HG02759 (cell line): ENCODE data around the gene C2orf49.
A peak's percentile ranks its signal among the peaks of the same experiment; 100 is the strongest.

ENCODE experiments used
- ATAC-seq: cut with Tn5 transposase; IDR thresholded peaks from one replicate; pipeline ENCODE4 v1.9.1; 2021; ENCODE audit warnings: mild to moderate bottlenecking, moderate library complexity; ENCODE audit not compliant: unreplicated experiment

C2orf49 gene

DNA sequence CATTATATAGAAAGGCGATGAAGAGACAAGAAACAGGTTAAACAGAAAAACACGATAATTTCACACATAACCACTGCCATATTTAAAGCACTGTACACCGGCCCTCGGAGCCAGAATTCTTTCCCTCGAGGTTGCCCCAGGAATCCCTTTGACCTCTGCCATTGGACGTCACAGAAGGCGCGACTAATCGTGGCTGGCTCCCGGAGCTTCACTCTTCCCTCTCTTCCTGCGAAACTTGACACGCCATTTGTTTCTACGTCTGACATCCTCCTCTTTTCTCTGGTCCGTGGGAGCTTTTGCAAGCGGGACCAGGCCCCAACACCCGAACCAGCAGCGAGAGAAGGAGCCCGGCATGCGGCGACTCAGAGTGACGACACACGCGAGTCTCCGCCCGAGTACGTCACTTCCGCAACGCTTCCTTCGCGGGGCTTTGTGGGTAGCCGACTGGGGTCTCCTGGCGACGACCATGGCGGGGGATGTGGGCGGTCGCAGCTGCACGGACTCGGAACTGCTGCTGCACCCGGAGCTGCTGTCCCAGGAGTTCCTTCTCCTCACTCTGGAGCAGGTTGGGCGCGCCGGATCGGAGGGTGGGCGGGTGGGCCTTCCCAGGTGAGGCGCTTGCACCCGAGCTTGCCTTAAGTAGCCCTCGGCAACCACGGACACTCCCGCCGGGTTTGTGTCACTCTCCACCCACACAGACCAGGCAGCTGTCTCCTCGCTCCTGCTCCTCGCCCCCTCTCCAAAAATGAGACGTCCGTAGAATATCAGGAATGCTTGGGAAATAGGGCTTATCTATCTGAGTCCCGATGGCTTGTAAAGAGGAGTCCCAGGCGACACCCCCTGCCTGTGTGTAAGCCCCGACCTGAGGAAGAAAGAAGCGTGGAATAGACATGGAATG, at the start of gene C2orf49:
C2orf49 (plus strand) TSS at position 419 of the 898 bp plus-strand sequence; CDS start at position 467, 48 bp downstream.
- peak; percentile 96 for ATAC-seq

DNA sequence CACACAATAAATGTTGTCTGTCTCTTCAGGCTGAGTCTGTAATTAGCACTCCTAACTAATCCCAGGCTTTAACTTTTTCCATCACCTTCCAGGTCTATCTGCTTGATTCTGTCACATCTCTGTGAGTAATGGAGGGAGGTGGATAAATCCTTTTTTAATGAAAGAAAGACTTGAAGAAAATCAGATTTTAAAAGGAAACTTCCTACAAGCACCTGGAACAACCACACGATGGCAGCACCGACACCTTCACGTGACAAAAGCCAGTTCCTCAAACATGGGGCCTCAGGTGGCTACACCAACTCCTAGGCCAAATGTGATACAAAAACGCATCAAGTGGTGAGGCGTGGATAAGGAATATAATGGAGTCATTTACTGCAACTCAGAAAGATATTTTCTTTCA, 49.6 kb upstream of the C2orf49 start:
- no peak for ATAC-seq

DNA sequence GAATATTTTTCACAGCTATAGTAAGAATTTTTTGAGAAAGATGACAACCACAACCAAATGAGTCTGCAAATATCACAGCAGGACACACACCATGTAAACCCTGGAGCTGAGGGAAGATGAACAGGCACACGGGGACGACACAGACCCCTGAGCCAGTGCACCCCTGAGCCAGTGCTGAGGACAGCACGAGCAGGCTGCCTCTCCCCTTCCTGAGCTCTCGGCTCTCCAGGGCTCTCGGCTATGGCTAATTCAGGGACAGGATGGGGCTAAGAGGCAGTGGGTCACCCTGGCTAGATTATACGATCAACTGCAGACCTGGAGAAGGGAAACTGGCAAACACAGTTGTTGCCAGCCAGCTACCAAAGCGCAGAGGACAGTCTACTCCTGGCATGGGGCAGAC, 49.2 kb upstream of the C2orf49 start:
- no peak for ATAC-seq

DNA sequence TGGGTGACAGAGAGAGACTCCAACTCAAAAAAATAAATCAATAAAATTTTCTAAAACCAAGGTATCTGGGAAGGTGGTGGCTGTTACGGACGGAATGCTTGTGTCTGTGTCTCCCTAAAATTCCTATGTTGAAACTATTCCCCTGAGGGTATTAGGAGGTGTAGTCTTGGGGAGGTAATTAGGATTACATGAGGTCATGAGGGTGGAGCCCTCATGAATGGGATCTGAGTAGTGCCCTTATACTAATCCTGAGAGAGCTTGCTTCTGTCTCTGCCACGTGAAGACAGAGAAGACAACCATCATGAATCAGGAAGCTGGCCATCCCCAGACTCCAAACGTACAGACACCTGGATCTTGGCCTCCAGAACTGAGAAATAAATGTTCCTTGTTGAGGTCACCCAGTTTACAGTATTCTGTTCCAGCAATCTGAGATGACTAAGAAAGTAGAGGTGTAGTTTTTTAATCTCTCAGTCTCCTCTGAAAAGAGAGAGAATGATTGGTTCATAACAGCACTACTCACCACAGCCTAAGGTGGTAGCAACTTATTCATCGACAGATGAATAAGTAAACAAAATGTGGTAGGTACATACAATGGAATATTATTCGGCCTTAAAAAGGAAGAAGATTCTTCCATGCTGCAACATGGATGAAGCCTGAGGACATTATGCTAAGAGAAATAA, 46.2 kb upstream of the C2orf49 start:
- ATAC-seq: no peak

DNA sequence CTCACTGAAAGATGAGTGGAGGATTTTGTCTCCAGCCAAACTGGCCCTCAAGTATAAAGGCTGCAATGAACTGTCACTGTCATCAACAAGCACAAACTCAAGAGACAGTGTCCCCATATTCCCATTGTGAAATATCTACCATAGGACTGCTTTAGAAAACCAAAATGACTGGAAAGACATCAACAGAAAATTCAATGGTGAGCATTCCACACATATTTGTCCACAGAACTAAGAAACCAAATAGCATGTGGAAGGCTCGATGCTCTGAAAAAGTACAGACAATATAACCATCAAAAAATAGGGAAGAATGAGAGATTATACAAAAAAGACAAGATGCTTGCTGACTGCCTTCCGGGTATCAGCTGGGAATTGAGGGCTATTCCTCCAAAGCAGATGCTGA, 45.4 kb upstream of the C2orf49 start:
- no peak for ATAC-seq

DNA sequence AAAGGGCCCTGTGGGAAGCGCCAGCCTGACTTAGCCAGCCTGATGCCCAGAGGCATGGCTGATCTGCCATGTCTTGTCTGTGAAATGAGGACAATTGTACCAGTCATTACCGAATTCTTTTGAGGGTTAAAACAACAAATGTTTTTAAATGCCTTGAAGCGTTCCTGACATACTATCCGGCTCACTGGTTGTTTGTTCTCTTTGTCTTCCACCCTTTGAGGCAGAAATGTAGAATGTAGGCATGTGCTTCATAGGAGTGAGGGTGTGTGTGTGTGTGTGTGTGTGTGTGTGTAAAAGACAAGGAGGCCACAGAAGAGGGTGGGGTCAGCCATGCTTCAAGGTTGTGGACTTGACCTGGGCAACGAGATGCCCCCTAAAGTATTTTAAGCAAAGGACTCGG, 43.3 kb upstream of the C2orf49 start:
- ATAC-seq: no peak

DNA sequence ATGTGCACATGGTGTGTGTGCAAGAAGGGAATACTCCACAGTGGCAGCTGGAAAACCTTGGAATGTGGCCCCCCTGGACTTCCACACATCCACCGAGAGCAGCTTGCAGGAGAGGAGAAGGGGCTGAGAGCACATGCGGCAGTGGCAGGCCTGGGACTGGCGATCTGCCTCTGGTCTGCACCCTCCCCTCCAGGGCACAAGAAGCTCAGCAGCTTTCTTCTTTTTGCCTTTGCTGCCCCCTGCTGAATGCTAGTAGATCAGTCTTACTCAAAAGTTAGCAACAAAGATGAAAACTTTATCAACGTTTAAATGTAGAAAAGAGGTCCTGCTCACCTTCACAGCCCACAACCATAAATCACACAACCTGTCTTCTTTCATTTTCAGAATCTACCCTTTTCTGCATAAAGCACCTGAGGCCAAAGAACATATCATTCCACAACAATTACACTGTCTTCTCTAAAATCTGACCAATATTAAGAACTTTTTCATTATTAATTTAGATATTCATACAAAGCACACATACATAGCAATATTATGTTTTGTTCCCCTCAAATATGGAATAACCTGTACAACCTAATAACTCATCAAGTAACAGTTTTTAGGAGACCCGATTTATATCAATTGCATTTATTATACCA, 42.4 kb upstream of the C2orf49 start:
- no peak for ATAC-seq

DNA sequence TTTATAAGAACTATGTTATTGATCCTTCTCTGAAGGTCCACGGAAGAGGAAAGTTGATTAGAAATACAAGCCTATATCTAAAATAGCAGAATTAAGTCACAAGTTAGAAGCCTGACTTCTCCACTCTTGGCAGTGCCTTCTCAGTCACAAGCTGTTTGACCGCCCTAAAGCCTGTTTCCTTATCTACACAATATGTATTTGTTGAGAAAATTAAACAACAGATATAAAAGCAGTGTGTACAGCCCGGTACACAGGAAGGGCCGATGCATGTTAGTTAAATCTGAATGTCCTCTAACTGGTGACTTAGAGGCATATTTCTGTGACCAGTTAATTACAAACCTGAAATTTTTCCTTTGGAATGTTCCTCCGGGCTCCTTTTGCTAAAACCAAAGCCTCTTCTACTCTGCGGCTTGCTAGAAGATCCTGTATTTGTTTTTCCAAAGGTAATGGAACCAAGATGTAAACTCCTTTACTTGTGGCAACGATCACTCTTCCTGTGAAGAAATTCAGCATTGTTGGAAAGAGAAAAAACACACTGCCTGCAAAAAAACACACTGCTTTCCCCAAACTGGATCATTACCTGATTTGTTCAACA, 41.2 kb upstream of the C2orf49 start:
- no peak for ATAC-seq

DNA sequence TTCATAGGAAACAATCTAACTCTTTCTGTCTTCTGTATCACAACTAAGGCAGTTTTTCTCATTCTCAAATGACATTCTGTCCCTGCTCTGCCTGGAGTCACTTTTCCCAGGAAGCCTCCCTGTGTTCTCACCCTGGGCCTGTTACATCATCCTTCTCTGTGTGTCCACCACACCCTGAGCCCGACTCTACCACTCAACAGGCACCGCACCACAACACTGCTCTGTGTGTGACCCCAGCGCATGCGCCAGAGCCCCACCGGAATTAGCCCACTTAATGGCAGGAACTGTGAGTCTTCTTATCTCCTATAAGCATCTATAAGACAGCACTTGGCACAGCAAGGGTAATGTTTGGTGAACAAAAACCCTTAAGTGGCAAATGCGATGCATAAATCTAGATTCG, 40.1 kb upstream of the C2orf49 start:
- ATAC-seq: no peak

DNA sequence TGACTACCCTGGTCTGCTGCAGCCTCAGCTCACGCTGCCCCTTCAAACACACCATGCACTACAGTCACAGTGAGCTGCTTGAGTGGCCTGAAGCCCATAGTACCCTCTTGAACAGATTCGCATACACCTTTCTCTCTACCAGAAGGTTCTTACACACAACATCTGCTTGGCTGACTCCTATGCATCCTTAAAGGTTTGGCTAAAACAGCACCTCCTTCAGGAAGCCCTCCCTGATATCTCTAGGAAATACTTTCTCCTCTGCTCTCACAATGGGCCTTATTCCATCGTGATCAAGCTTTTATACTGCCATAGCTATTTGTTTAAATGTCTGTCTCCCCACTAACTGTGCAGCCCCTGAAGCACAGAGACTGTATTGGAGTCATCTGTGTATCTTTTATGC, 39.3 kb upstream of the C2orf49 start:
- no peak for ATAC-seq

DNA sequence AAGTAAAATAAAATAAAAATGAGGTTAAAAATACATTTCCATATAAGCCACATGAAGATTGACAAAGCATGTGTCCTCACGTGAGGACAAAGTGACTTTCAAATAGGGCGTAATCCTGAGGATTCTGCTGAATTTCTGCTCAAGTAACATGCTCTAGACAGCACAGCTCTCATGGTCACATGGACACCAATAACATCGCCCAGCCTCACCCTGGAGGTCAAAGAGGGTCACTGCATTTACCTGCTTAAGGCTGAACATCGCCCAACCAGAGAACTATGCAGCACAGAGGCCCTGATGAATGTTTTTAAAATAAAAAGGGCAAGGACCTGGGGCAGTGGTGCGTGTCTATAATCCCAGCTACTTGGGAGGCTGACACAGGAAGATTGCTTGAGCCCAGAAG, 38.0 kb upstream of the C2orf49 start:
- no peak for ATAC-seq

DNA sequence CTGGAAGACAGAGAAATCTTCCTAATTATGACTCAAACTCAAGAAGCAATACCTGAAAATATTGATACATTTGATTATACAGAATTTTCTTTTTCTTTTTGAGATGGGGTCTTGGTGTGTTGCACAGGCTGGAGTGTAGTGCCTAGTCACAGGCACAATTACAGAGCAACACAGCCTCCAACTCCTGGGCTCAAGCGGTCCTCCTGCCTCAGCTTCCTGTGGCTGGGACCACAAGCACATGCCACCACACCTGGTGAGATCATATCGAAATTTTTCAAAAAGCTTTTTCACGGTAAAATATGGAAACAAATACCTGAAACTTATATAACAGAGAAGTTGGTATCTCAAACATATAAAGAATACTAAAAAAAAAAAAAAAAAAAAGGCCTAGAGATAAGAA, 35.7 kb upstream of the C2orf49 start:
- ATAC-seq: no peak

DNA sequence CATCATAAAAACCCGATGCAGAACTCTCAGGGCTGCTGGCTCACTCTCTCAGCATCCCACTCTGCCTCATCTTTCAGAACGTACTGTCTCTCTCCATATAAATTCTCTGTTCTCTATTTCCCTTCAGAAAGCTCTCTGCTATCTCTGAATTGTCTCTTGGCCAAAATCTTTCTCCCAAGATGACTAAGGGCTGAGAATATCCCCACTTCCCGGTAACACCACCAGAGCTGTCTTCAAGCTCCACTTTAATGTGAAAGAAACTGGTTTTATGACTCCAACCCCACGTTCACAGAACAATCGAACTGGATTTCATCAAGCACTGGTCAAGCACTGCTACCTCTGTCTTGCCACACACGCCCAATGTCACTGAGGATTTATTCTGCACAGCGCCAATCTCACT, 30.2 kb upstream of the C2orf49 start:
- ATAC-seq: no peak

DNA sequence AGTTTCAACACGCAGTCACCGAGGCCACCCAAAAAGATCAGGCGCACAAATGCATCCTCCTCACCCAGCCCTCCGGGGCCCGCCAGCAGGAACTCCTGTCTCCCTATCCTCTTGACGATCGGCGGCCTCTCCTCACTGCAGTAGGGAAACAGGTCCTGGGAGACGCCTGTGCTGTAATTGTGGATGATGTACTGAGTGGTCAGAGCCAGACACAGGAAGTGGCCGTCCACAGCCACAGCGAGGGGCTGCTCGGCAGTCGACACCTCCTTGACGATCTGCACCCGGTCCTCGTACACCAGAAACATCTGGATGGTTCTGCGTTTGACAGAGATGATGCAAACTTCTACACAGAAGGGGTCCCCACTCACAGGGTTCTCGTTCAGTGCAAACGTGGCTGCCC, 29.8 kb upstream of the C2orf49 start:
- ATAC-seq: no peak

DNA sequence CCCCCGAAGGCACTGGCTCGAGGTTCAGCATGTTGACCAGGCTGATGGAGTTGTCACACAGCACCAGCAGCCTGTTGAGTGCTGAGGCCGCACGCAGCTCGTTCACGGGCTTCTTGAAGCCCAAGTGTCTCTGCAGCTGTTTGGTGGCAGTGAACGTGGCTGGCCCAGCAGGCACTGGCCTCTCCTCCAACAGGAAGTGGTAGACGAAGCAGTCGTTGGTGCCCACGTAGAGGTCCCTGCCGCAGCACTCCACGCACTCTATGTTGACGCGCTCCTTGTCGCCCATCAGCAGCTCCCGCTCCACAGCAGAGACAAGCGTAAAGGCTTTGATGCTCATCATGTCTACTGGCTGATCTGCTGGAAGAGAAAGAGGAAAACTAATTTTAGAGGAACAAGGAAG, 29.4 kb upstream of the C2orf49 start:
- ATAC-seq: no peak

DNA sequence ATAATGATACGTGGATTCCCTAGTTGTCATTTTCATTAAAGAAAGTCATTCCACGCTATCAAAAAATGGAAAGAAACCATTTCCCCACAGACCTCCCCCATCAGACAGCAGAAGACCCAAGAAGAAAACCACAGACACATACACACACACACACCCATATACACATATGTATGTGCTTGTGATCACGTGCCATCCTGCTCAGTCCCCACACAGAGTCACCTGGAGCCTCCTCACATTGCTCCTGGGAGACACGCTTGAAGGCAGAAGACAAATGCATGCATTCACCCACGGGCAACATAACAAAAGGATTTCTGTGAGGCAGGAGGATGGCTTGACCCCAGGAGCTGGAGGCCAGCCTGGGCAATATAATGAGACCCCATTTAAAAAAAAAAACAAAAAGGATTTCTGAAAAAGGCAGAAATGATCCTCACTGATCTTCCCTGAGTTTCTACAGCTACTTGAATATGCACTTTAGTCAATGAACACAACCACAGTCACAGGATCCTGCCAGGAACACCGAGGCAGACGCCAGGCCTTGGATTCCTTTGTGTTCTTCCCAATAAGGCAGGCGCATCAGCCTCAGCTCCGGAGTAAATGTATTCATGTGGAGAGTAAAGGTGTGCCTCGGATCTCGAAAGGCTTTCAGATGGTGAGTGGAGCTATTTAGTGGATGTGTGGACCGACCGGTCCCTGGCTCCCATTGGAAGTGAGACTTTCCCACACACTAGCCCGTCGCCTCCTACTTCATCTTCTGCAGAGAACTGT, 28.8 kb upstream of the C2orf49 start:
- no peak for ATAC-seq

DNA sequence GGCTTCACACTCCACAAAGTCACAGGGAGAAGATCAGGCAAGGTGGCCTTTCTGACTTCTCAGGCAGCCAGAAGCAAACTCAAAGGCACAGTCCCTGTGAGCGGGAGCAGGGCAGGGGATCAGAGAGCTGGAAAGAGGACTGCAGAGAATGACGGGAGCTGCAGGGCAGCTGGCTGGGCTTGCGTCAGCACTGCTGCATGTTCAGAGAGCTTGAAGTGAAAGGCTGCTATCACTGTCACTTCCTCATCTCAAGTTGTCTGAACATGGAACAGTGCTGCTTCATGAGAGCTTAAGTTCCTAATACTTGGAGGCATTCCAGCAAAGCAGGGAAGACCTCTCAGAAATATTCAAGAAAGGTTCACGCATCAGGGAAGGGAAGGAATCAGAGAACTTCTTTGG, 28.2 kb upstream of the C2orf49 start:
- ATAC-seq: no peak

DNA sequence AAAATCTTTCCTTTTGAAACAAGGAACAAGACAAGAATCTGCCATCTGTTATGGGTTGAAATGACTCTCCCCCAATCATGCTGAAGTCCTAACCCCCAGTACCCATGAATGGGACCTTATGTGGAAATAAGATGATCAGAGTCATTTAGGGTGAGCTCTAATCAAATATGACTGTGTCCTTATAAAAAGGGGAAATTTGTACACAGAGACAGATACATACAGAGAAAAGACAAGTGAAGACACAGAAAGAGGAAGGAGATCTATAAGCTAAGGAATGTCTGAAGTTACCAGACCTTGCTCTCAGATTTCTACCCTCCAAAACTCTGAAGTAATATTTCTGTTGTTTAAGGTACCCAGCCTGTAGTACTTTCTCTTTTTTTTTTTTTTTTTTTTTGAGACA, 23.5 kb upstream of the C2orf49 start:
- ATAC-seq: no peak

DNA sequence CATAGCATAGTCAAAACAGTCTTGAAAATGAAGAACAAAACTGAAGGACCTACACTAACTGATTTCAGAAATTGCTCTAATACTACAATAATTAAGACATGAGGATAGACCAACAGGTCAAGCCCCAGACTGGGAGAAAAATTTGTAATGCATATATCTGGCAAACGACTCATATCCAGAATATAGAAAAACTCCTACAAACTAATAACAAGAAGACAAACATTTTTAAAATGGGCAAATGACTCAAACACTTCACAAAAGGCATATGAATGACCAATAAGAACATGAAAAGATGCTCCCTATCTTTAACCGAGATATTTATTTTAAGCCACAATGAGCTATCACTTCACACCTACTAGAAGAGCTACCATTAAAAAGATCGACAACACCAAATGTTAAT, 22.0 kb upstream of the C2orf49 start:
- ATAC-seq: peak; percentile 70

DNA sequence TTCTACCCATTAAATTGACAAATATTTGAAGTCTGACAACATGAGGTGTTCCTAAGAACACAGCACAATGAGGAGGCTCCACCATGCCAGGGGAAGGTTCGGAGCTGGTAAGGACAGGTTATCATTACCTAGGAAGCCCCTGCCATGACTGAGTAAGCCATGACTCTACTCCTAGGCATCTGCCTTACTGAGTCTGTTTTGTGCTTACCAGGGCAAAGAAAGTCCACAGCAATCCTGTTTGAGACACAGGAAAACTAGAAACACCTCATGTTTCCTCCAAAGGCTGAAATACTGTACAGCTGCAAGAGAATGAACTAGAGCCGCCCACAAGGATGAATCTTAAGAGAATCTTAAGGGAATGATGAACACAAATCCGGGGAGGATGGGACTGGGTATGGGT, 19.4 kb upstream of the C2orf49 start:
- no peak for ATAC-seq
